Stimulated activated CD8-positive, alpha-beta memory T cell treated with anti-CD3 and anti-CD28 coated beads, Interleukin-7, amount 100 ng/mL, for 48 hours (primary cell): ENCODE data around the gene GIMAP7.
A peak's percentile ranks its signal among the peaks of the same experiment; 100 is the strongest.
"Not testable (repeated sequence)": the region's sequence is repeated elsewhere in the genome, so short reads cannot be mapped to it uniquely, and the experiment has no call there.

Source experiments
- DNase-seq, 2 donors: peaks; one replicate each; pipeline ENCODE4 v3.0.0-alpha.2; 2020; ENCODE audit warnings: low read depth in 1 of 2; ENCODE audit errors: extremely low read depth in 1 of 2

Gene GIMAP7

DNA sequence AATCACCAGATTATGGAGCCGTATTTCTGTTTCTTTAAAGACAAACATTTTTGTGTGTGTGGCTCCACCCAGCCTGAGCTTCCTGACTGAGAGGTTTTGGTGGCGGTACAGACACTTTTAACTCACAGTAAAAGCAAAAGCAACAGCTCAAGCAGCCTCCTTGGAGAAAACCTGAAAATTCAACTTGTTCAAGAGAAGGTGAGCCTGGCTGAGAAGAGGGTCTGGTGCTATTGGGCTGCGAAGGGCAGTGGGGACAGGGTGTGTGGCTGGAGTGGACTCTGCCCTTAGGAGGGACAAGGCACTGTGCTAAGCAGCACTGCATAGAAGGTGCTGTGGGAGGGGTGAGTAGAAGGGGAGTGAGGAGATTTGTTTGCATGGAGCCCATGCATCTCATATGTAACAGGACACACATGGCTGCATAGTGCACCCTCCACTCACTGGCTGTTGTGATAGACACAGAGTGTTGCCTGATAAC lies at the start of gene GIMAP7:
GIMAP7 (plus strand) TSS at position 125 of the 475 bp plus-strand sequence. CDS start 5,103 bp downstream, outside the sequence.
- peak in 1 of 2 donors; percentile 44 for DNase-seq

DNA sequence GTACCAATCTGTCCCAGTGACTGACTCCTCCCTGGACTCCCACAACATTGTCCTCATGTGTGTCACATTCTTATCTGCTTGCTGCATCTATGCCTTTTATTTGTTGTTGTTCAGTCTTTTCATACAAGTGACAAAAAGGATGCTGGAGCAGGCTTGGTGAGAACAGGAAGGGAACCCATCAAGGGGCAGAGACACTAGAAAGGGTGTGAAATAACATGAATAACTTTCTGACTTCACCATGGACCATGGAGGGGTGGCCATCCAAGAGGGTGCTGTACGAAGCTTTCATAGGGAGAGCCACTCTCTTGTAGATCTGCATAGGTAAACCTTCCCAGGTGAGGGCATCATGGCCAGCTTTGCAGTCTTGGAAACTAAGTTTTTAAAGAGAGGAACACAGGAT lies 49.7 kb upstream of the GIMAP7 start:
- no peak for DNase-seq

DNA sequence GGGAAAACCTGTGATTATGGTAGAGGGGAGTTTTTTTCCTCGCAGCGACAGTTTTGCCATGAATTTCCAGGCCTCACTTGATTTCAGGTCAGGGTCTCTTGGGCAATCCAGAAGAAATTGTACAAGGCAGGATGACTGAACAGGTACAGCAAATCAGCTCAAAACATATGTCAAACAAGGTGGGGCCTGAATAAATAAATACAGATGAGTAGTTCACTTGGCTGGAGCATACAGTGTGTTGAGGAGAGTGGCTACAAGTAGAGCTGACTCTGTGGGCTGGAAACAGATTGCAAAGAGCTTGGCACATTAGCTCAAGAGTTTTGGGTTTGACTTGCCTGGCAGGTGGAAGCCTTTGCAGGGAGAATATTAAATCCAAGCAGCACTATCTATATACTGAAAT lies 49.3 kb upstream of the GIMAP7 start:
- no peak for DNase-seq

DNA sequence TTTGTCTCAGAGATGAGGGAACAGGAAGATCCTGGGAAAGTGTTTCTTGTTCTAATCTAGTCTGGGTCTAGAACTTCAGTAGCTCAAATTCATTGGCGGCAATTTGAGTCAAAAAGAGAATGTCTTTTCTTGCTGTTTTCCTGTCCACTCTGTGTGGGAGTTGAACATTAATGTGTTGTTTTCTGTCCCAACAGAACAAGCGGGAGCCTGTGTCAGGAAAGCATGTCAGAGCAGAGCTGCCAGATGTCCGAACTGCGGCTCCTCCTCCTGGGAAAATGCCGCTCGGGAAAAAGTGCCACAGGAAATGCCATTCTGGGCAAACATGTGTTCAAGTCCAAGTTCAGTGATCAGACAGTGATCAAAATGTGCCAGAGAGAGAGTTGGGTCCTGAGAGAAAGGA lies 48.2 kb upstream of the GIMAP7 start:
- DNase-seq = no peak

DNA sequence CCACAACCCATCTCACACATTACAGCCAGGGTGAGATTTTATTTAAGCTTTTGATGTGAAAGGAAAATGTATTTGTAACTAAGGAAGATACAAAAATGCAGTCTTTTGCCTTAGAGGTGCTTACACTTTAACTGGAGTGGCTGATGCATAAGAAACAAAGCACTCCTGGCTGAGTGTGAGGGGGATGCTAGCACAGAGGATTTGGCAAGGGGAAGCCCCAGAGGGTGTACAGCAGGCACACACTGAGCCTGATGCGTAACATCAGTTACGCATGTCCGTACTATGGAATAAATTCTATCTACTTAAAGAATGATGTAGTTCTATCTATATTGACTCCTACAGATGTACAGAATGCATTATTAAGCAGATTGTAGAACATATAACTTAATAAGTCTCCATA lies 46.4 kb upstream of the GIMAP7 start:
- DNase-seq = no peak

DNA sequence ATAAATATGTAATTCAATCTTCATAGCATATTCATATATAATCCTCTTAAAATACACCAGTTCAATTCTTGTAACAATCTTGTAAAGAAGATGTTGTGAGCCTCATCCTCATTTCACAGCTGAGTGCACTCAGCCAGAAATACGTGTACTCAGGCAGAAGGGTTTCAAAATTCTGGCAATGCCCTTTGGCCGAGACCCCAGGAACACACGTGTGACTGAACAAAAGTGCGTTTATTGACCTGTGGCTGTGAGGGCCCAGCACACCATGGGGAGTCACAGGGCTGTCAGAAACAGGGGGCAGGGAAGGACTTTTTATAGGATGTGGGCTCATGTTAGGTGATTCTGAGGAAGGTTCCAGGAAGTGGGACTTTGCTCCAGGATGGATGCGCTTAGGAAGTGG lies 42.8 kb upstream of the GIMAP7 start:
- no peak for DNase-seq

DNA sequence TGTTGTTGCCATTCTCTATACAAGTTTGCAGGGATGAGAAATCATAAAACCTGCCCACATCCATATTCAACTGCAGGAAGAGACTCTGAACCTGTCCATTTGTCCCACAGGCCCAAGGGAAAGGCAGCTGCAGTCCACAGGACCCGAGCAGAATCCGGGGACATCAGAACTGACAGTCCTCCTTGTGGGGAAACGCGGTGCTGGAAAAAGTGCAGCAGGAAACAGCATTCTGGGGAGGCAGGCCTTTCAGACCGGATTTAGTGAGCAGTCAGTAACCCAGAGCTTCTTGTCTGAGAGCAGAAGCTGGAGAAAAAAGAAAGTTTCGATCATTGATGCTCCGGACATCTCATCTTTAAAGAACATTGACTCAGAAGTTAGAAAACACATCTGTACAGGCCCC lies 40.8 kb upstream of the GIMAP7 start:
- no peak for DNase-seq

DNA sequence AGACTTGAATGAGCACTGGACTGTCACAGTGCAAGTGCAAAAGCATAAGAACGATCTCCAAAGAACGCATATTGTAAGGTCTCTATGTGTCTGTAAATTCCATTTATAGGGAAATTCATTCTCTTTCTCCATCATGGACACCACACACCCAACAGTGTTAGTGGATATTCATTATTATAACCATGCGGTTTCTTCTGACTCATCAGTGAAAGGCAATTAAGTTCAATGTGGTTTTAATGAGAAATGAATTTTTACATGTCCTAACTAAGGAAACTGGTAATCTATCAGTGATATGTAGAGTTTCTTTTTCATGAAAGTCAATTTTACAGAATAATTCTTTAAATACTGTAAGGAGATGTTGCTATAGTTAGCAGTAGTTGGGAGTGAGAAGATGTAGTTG lies 38.4 kb upstream of the GIMAP7 start:
- no peak for DNase-seq

DNA sequence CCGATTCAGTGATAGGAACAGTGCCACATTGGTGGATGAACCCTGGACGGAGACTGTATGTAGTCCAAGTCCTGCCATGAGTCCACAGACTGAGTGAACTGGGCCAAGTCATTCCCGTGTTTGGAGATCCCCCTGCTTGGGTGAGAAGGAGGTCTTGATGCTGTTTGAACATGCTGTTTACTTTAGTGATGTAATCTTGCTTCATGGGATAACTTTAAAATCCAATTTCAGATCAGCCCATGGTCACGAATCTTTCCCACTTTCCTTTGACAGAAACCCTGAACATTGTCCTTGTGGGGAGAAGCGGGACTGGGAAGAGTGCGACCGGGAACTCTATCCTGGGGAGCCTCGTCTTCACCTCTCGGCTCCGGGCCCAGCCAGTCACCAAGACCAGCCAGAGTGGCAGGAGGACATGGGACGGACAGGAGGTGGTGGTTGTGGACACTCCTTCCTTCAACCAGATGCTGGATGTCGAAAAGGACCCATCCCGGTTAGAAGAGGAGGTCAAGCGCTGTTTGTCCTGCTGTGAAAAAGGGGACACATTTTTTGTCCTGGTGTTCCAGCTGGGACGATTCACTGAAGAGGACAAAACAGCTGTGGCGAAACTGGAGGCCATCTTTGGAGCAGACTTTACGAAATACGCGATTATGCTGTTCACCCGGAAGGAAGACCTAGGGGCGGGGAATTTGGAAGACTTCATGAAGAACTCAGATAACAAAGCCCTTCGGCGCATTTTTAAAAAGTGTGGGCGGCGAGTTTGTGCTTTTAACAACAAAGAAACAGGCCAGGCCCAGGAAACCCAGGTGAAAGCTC lies 37.6 kb upstream of the GIMAP7 start:
- peak in 1 of 2 donors; percentile 30 for DNase-seq

DNA sequence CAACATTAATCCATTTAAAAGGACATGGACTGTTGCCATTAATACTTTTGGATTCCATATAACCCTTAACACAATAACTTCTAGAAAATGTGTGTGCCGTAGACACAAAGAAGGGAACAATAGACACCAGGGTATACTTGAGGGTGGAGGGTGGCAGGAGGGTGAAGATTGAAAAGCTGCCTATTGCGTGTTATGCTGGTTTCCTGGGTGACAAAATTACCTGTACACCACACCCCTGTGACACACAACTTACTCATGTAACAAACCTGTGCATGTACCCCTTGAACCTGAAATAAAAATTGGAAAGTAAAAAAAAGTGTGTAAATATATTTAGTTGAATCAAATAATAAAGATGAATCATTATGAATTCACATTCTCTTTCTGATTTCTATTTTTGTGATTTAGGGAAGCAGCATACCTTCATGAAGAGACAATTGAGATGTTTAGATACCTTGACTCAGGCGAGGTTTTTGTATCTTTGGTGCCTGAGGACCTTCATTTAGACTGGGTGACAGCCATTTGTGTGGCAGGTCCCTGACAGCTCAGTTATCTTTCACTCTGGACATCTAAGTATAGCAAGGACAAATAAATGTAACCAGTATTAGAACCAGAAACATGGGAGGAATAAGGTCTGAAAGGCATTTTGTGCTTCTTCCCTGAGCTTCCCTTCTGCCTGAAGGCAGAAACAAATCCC lies 35.5 kb upstream of the GIMAP7 start:
- DNase-seq = no peak

DNA sequence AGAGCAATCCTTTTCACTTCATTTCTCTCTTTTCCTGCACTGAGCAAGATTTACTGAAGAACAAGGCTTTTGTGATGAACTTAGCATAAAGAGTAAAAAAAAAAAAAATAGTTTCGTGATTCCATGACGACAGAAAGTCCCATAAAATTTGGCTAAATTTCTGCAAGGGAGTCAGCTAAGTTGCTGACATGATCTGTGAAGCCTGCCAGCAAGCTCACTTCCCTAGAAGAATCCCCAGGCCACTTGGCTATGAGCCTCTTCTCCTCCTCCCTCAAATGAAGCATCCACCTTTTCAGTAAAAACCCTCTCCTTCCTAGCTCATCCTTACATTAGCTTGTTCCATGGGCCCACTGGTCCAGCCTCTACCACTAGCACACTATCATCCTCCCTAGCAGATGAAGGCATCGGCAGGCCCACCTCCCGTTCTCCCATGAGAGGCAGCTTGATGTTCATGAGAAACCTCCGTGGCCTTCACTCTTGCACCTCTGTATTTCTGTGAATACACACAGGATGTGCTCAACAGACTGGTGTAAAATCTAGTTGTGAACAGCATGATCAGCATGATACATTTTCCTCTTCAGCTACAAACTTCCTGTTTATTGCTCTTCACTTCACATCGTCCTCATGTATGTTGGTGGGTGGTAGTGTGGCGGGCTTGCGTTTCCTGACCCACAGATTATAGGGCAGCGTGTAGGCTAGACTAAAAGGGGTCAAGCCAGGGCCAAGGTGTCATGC lies 33.3 kb upstream of the GIMAP7 start:
- peak in 1 of 2 donors; percentile 15 for DNase-seq

DNA sequence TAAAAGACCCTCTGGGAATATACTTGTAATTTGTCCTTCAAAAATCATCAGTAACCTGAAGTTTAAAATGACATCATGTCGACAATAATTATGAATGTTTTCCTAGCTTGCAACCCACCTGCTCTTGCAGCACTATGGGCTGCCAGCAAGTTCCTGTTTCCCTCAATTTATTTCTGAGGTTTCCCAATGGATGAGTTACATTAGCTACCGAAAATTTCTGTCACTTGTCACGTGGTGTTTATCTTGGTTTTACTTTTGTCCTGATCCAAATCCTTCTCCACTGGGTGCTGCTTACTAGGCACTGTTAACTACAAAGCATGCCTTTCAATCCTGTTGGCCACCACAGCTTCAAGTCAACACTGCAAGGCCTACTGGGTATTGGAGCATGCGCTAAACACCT lies 32.8 kb upstream of the GIMAP7 start:
- no peak for DNase-seq

DNA sequence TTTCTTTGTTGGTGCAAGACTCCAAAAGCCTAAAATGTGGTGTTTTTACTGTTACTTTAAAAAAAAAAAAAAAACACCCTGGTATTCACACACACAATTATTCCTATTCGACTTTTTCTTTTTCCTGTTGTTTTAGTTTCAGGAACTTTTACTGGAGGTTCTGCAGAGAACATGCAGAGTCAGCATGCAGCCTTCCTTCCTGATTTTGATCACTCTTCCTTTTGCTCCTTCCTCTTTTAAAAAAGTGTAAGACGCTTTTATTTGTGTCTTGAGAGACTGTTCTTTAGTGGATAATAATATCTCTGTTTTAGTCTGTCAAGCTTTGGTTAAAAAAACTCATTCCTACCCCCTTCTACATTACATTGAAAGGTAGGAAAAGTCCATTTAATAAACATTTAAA lies 31.2 kb upstream of the GIMAP7 start:
- DNase-seq = not testable (repeated sequence)

DNA sequence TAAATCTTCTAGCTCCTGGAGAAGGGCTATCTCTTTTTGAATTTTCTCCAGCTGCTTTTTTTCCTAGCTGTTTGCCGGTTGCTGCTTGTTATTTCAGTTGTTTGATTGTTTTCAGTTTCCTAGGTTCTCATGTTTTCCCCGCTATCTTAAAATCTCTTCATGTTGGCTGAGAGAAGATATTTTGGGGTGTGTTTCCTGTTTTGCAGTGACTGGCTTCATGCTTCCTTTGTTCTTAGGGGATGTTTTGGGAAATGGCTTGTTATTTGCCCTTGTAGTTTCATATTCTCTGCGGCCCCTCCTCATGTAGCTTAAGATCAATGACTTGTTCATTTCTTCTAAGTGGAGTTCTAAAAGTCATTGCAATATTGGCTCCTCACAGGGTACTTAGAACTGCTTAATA lies 30.6 kb upstream of the GIMAP7 start:
- DNase-seq = not testable (repeated sequence)

DNA sequence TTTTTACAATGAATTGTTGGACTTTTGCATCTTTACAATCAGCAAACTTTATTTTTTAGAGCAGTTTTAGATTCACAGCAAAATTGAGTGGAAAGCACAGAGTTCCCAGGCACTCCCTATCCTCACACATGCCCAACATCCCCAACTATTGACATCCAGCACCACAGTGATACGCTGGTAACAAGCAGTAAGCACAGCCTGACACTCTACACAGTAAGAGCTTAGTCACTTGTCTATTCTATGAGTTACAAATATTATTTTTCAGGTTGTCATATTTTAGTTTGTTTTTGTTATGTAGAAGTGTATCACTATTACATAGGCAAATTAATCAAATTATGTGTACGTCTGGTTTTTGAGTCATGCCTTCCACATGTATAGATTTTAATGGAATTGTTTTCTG lies 27.0 kb upstream of the GIMAP7 start:
- DNase-seq = no peak

DNA sequence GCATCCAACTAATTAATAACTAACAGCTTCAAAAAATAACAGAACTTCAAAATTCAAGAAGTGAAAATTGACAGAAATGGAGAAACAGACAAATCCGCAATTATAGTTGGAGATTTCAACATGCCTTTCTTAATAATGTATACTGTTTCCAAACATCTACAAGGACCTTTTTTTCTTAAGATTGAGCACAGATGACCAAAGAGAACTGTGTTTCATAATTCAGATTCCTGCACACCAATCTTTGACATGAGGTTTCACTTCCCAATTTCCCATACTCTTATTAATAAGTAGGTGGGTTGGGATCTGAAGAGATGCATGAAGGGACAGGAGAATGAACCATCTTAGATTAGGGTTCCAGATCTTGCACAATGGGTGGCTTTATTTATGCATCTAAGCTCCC lies 24.9 kb upstream of the GIMAP7 start:
- no peak for DNase-seq

DNA sequence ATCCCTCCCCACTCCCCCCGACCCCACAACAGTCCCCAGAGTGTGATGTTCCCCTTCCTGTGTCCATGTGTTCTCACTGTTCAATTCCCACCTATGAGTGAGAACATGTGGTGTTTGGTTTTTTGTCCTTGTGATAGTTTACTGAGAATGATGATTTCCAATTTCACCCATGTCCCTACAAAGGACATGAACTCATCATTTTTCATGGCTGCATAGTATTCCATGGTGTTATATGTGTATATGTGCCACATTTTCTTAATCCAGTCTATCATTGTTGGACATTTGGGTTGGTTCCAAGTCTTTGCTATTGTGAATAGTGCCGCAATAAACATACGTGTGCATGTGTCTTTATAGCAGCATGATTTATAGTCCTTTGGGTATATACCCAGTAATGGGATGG lies 21.2 kb upstream of the GIMAP7 start:
- DNase-seq = not testable (repeated sequence)

DNA sequence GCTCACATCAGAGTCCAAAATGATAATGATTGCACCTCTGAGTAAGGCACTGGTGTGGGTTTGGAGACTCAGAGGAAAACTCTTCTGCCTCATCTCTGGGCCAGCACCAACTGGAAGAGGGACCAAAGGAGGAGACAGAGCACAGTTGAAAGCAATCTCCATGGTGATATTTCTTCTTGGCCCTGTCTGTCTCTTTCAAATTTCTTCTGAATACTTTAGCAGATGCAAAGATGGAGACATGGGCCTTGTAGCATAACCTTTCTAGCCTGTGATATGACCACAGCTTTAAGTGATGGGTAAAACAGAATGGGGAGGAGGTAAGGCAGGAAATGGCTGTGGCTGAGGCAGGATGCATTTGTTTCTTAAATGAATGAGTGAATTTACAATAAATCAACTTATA lies 12.2 kb upstream of the GIMAP7 start:
- no peak for DNase-seq

DNA sequence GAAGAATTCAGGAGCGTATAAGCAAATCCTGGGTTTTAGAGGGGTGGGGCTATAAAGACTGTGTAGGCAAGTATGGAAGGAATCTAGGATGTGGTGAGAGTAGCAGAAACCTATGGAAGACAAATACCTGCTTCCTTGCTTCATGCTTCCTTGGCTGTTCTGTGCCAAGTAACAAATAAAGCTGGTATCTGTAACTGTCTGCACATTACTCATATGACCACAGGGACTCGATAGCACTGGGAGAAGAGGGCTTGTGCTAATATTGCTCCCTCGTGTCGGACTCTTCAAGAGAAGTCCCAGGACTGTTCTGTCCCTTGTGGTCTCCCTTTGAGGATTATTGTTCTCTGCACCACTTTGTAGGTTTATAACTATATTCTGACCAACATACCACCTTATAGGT lies 11.5 kb upstream of the GIMAP7 start:
- no peak for DNase-seq

DNA sequence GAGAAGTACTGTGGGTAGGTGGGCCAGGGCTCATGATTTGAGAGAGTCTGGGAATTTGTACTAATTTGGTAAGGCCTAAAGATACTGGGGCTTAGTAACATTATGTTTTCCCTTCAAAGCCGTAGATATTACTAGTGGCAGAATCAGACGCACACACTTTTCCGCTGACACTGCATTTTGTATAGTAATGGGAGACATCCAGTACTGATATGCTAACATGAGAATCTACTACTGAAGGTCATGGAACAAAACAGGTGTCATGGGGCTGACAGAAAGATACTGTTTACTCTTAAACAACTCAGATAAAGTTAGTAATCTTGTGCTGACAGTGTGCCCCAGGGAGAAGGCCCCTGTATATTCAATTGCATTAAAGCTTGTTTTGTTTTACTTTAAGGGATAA lies 11.1 kb upstream of the GIMAP7 start:
- no peak for DNase-seq

DNA sequence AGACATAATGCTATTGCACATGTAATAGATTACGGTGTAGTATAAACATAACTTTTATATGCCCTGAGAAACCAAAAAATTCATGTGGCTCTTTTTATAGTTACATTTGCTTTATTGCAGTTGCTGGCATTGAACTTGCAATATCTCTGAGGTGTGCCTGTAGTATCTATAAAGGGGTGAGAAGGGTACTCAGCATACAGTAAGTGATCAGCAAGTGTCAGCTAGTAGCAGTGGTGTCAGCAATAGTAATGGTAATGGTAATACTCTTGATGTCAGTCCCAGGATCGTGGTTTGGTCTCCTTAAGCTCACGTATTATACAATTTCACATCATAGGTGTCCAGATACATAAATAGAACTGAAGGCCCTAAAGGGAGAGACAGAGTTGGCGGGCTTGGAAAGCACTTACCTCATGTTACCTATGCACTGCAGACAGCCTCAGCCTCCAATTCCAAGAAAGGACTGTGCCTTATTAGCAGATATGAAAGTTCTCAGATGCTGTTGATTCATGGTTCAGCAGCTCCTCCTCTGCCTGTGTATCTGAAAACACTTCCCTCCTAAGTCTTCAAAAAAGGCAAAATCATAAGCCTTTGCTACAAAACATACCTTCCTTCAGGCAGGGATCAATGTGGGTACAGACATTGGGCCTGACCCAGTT lies 6.6 kb upstream of the GIMAP7 start:
- no peak for DNase-seq
